GM19467 (cell line): ENCODE results near the gene TRMT2B.
"Not testable (repeated sequence)": the region's sequence is repeated elsewhere in the genome, so short reads cannot be mapped to it uniquely, and the experiment has no call there.

Experiments
- ATAC-seq: cut with Tn5 transposase; IDR thresholded peaks from one replicate; pipeline ENCODE4 v1.9.1; 2021; ENCODE audit warnings: mild to moderate bottlenecking, moderate library complexity; ENCODE audit not compliant: unreplicated experiment

TRMT2B gene

GRCh38 chrX:101051549-101052302 is at the start of gene TRMT2B:
Gene TRMT2B (minus strand): TSS chrX:101052111. CDS start chrX:101042289, 9,822 bp downstream.
- peak; percentile 91 for ATAC-seq

GRCh38 chrX:101097546-101098453 is 45.9 kb upstream of the TRMT2B start, which contains the start of gene CENPI:
Gene CENPI (plus strand): TSS chrX:101098204. CDS start chrX:101101071, 2,867 bp downstream.
- peak; percentile 98 for ATAC-seq

GRCh38 chrX:101091817-101092216 is 39.9 kb upstream of the TRMT2B start:
- no peak for ATAC-seq

GRCh38 chrX:101081231-101081630 is 29.3 kb upstream of the TRMT2B start:
- ATAC-seq: no peak

GRCh38 chrX:101080326-101081124 is 28.6 kb upstream of the TRMT2B start:
- no peak for ATAC-seq

GRCh38 chrX:101079736-101080270 is 27.9 kb upstream of the TRMT2B start:
- ATAC-seq: no peak

GRCh38 chrX:101078716-101079598 is 27.0 kb upstream of the TRMT2B start, which contains the start of gene TMEM35A:
Gene TMEM35A (plus strand): TSS chrX:101078879. CDS start chrX:101079003, 124 bp downstream.
- ATAC-seq: no peak

GRCh38 chrX:101071582-101071981 is 19.7 kb upstream of the TRMT2B start:
- no peak for ATAC-seq

GRCh38 chrX:101062176-101062575 is 10.3 kb upstream of the TRMT2B start:
- ATAC-seq: no peak

GRCh38 chrX:101057093-101057714 is 5.3 kb upstream of the TRMT2B start:
- peak; percentile 54 for ATAC-seq

GRCh38 chrX:101056551-101056950 is 4.6 kb upstream of the TRMT2B start:
- not testable (repeated sequence) for ATAC-seq

- peak; percentile 4 for ATAC-seq
Observed at GRCh38 chrX:101051153-101051548, 760 bp downstream of the TRMT2B start.

- ATAC-seq: no peak
Observed at GRCh38 chrX:101040197-101040596, 11.7 kb downstream of the TRMT2B start.

GRCh38 chrX:101037231-101037630 is 14.7 kb downstream of the TRMT2B start:
- ATAC-seq: no peak

GRCh38 chrX:101029665-101030064 is 22.2 kb downstream of the TRMT2B start:
- no peak for ATAC-seq

GRCh38 chrX:101028562-101028961 is 23.3 kb downstream of the TRMT2B start:
- ATAC-seq: no peak

- no peak for ATAC-seq
Observed at GRCh38 chrX:101025126-101025525, 26.8 kb downstream of the TRMT2B start.

- ATAC-seq: no peak
Observed at GRCh38 chrX:101022020-101022419, 29.9 kb downstream of the TRMT2B start.

- not testable (repeated sequence) for ATAC-seq
Observed at GRCh38 chrX:101012031-101012430, 39.9 kb downstream of the TRMT2B start.
